Keratinocyte (primary cell): Measurements from ENCODE around the gene IL12RB2. TPM values are rescaled to one million over a fixed set of nuclear protein-coding genes. Genes with fewer than 3 reads are reported as not detected.

Experiments used
- DNase-seq: peaks from one replicate; pipeline ENCODE4 v3.0.0-alpha.2; 2011; ENCODE audit warnings: low read depth, missing footprints, low spot score
- FAIRE-seq: peaks from 2 replicates; lab custom pipeline; 2011; peaks lifted over from hg19 to GRCh38; lab: Jason Lieb, UNC
- H2AFZ ChIP-seq: 2 replicates; pipeline ENCODE4 v1.6.0; 2012; ENCODE audit warnings: low read length, control low read depth, inconsistent platforms; ENCODE audit not compliant: control insufficient read depth
- H3K27ac ChIP-seq: 2 replicates; pipeline ENCODE4 v1.5.1; 2011; ENCODE audit warnings: low read length; ENCODE audit not compliant: control insufficient read depth, insufficient read depth
- H3K27me3 ChIP-seq: 3 replicates; pipeline ENCODE4 v1.6.0; 2011; ENCODE audit warnings: low read length; ENCODE audit not compliant: control insufficient read depth, insufficient read depth; ENCODE audit errors: extremely low read depth
- H3K36me3 ChIP-seq, 2 experiments: 2 replicates in 1 of 2; 3 replicates in 1 of 2; pipeline ENCODE4 v1.5.1; 2011; ENCODE audit warnings: low read length in 2 of 2, mild to moderate bottlenecking in 1 of 2; ENCODE audit not compliant: control insufficient read depth in 2 of 2, insufficient read depth in 2 of 2; ENCODE audit errors: extremely low read depth in 1 of 2
- H3K4me1 ChIP-seq: 3 replicates; pipeline ENCODE4 v1.5.1; 2011; ENCODE audit warnings: low read length; ENCODE audit not compliant: control insufficient read depth, insufficient read depth; ENCODE audit errors: extremely low read depth
- H3K4me2 ChIP-seq: 3 replicates; pipeline ENCODE4 v1.6.0; 2011; ENCODE audit warnings: low read depth, low read length; ENCODE audit not compliant: control insufficient read depth, insufficient read depth; ENCODE audit errors: extremely low read depth
- H3K4me3 ChIP-seq, 3 experiments: fragments of 200-600 bp in 1 of 3; sonication (generic) in 1 of 3; 2 replicates in 2 of 3; 3 replicates in 1 of 3; pipeline ENCODE4 v1.5.1; 2011 to 2016; ENCODE audit warnings: low read length in 3 of 3, mild to moderate bottlenecking in 3 of 3, control low read depth in 2 of 3, inconsistent platforms in 1 of 3, low read depth in 1 of 3, mixed read lengths in 1 of 3, mixed run types in 1 of 3, moderate library complexity in 1 of 3; ENCODE audit not compliant: control insufficient read depth in 2 of 3, insufficient read depth in 2 of 3; ENCODE audit errors: extremely low read depth in 1 of 3
- H3K79me2 ChIP-seq: 2 replicates; pipeline ENCODE4 v1.6.0; 2012; ENCODE audit warnings: low read length; ENCODE audit not compliant: control insufficient read depth, insufficient read depth
- H3K9ac ChIP-seq: 3 replicates; pipeline ENCODE4 v1.6.0; 2011; ENCODE audit warnings: low read length; ENCODE audit not compliant: control insufficient read depth, insufficient read depth; ENCODE audit errors: extremely low read depth
- H3K9me1 ChIP-seq: 3 replicates; pipeline ENCODE4 v1.6.0; 2011; ENCODE audit warnings: low read length; ENCODE audit not compliant: control insufficient read depth, insufficient read depth; ENCODE audit errors: extremely low read depth
- H3K9me3 ChIP-seq: 2 replicates; pipeline ENCODE4 v1.5.1; 2012; ENCODE audit warnings: low read depth, low read length; ENCODE audit not compliant: control insufficient read depth
- H4K20me1 ChIP-seq: 3 replicates; pipeline ENCODE4 v1.6.0; 2011; ENCODE audit warnings: low read length; ENCODE audit not compliant: control insufficient read depth, insufficient read depth; ENCODE audit errors: extremely low read depth
- CTCF ChIP-seq, 3 experiments: IDR thresholded peaks in 1 of 3; conservative IDR thresholded peaks in 1 of 3; optimal IDR thresholded peaks in 1 of 3; 2 replicates in 2 of 3; 3 replicates in 1 of 3; pipeline versions ENCODE3 to v1.5.1; 2011; ENCODE audit warnings: low read length in 3 of 3, mild to moderate bottlenecking in 3 of 3, moderate library complexity in 2 of 3, control low read depth in 1 of 3, inconsistent platforms in 1 of 3; ENCODE audit not compliant: insufficient read depth in 2 of 3; ENCODE audit errors: extremely low read depth in 1 of 3
- EZH2 ChIP-seq: IDR thresholded peaks from one replicate; pipeline ENCODE4 v1.6.1; 2012; ENCODE audit warnings: inconsistent platforms, mild to moderate bottlenecking, low read length, moderate library complexity
- dilution Hi-C: fragments of 300-500 bp; cut with MboI; formaldehyde crosslinking; loops from one replicate; pipeline ENCODE4 v1.7.0; 2020; ENCODE audit warnings: low sequenced_read_pairs; ENCODE audit not compliant: extremely low pct_ligation_motif_present
- polyA plus RNA-seq, 5 experiments: library from polyadenylated mRNA; depleted of rRNA in 3 of 5; stranded (reverse) in 3 of 5; stranded (forward) in 1 of 5; unstranded in 1 of 5; fragments of >200 nt; gene quantifications; 1 replicate in 1 of 5; 2 replicates in 3 of 5; 3 replicates in 1 of 5; pipeline versions ENCODE4 v1.2.1 to v1.2.3, GENCODE V29; 2011 to 2012; ENCODE audit warnings: missing spikeins in 2 of 5, low read depth in 1 of 5, low replicate concordance in 1 of 5

IL12RB2 gene
- polyA plus RNA-seq, 1 donor (not counting 4 experiments of a cell fraction or from before 2014, with no cell fraction given): 0.63 TPM

- TF ChIP-seq EZH2 (no peak), CTCF (optimal IDR thresholded peaks at IDR 0.05 in 1 of 3, IDR thresholded peaks at IDR 0.05 in 1 of 3, conservative IDR thresholded peaks at IDR 0.05 in 1 of 3; ENCODE audit: extremely low read depth in 1 of 3, insufficient read depth in 2 of 3, low read length in 3 of 3) (no peak)
- no peaks in the 10 kb centered on the region for H3K36me3 ChIP-seq
- H3K4me2 ChIP-seq: no peak overlapping the region
- H3K79me2 ChIP-seq: no peaks in the 10 kb centered on the region
- H3K27me3 ChIP-seq: no peaks in the 10 kb centered on the region
- no peak for DNase-seq
- H4K20me1 ChIP-seq: no peaks in the 10 kb centered on the region
- H3K9me1 ChIP-seq: no peaks in the 10 kb centered on the region
- no peak overlapping the region for H3K4me3 ChIP-seq
- no peaks in the 10 kb centered on the region for H3K9me3 ChIP-seq
- FAIRE-seq: peak; percentile 39
- H3K27ac ChIP-seq: no peak overlapping the region
- no peak overlapping the region for H2AFZ ChIP-seq
- no peak overlapping the region for H3K9ac ChIP-seq
- H3K4me1 ChIP-seq: peaks cover 47% of the 10 kb centered on the region
- dilution Hi-C loops: no loop called here
Measured at GRCh38 chr1:67336157-67336556, 28.5 kb downstream of the IL12RB2 start.

- dilution Hi-C loops: no loop called here
- no peaks in the 10 kb centered on the region for H3K9me3 ChIP-seq
- no peaks in the 10 kb centered on the region for H3K9me1 ChIP-seq
- no peak for FAIRE-seq
- no peak overlapping the region for H3K4me3 ChIP-seq
- no peaks in the 10 kb centered on the region for H3K36me3 ChIP-seq
- no peak overlapping the region for H3K4me2 ChIP-seq
- no peak overlapping the region for H2AFZ ChIP-seq
- no peak overlapping the region for H3K27ac ChIP-seq
- H4K20me1 ChIP-seq: no peaks in the 10 kb centered on the region
- no peaks in the 10 kb centered on the region for H3K79me2 ChIP-seq
- no peaks in the 10 kb centered on the region for H3K27me3 ChIP-seq
- H3K9ac ChIP-seq: no peak overlapping the region
- DNase-seq: no peak
- TF ChIP-seq EZH2: no peak
- no peak for TF ChIP-seq CTCF (optimal IDR thresholded peaks at IDR 0.05 in 1 of 3, IDR thresholded peaks at IDR 0.05 in 1 of 3, conservative IDR thresholded peaks at IDR 0.05 in 1 of 3; ENCODE audit: extremely low read depth in 1 of 3, insufficient read depth in 2 of 3, low read length in 3 of 3)
- H3K4me1 ChIP-seq: peaks cover 47% of the 10 kb centered on the region
Measured at GRCh38 chr1:67336783-67337182, 29.1 kb downstream of the IL12RB2 start.
